ENCODE measurements around the gene FCRL2.
"Not testable (repeated sequence)": the region's sequence is repeated elsewhere in the genome, so short reads cannot be mapped to it uniquely, and the experiment has no call there.

The FCRL2 gene

GRCh38 chr1:157751283-157751682 is 25.6 kb downstream of the FCRL2 start:
- no peak for DNase-seq

GRCh38 chr1:157748262-157748817 is 28.6 kb downstream of the FCRL2 start:
- DNase-seq, result no peak

GRCh38 chr1:157739229-157739901 is 37.6 kb downstream of the FCRL2 start:
- DNase-seq, result no peak

GRCh38 chr1:157735991-157736390 is 40.9 kb downstream of the FCRL2 start:
- DNase-seq, result not testable (repeated sequence)

- no peak for DNase-seq
Observed at GRCh38 chr1:157734321-157734720, 42.6 kb downstream of the FCRL2 start.

- no peak for DNase-seq
Observed at GRCh38 chr1:157732755-157733154, 44.2 kb downstream of the FCRL2 start.

- no peak for DNase-seq
Observed at GRCh38 chr1:157725221-157725577, 51.7 kb downstream of the FCRL2 start.

GRCh38 chr1:157724537-157725220 is 52.3 kb downstream of the FCRL2 start:
- no peak for DNase-seq

- DNase-seq, result no peak
Observed at GRCh38 chr1:157723157-157723556, 53.8 kb downstream of the FCRL2 start.

- no peak for DNase-seq
Observed at GRCh38 chr1:157721985-157722384, 54.9 kb downstream of the FCRL2 start.

GRCh38 chr1:157715736-157716135 is 61.2 kb downstream of the FCRL2 start:
- no peak for DNase-seq

- no peak for DNase-seq
Observed at GRCh38 chr1:157711802-157712201, 65.1 kb downstream of the FCRL2 start.

- no peak for DNase-seq
Observed at GRCh38 chr1:157704878-157705277, 72.1 kb downstream of the FCRL2 start.

GRCh38 chr1:157703981-157704380 is 73.0 kb downstream of the FCRL2 start:
- no peak for DNase-seq

- no peak for DNase-seq
Observed at GRCh38 chr1:157702308-157702825, 74.6 kb downstream of the FCRL2 start.

GRCh38 chr1:157700732-157701131 is 76.2 kb downstream of the FCRL2 start, which contains the start of gene FCRL3:
FCRL3 (minus strand) TSS chr1:157700769; CDS start chr1:157700489, 280 bp downstream.
- DNase-seq, result no peak

GRCh38 chr1:157700305-157700704 is 76.6 kb downstream of the FCRL2 start:
- DNase-seq, result no peak

- DNase-seq, result no peak
Observed at GRCh38 chr1:157697781-157698569, 79.0 kb downstream of the FCRL2 start.

GRCh38 chr1:157696966-157697628 is 79.8 kb downstream of the FCRL2 start:
- DNase-seq, result no peak

All from NCI-H1048 (cell line).